Neural cell (in vitro differentiated cells): ENCODE measurements around the gene UBXN2A. TPM values are rescaled to one million over a fixed set of nuclear protein-coding genes. Genes with fewer than 3 reads are reported as not detected.

Experiments
- H2AFZ ChIP-seq: fragments of 200-600, 300-800 bp; sonication (generic), shearing (Covaris generic); 2 replicates; pipeline ENCODE4 v1.6.0; 2014; ENCODE audit warnings: low read depth, mild to moderate bottlenecking, antibody characterized with exemption, low read length, moderate library complexity
- H3F3A ChIP-seq: fragments of 200-600 bp; shearing (Covaris generic); 2 replicates; pipeline ENCODE4 v1.6.1; 2016; ENCODE audit warnings: mild to moderate bottlenecking, moderate library complexity, mixed read lengths, antibody characterized with exemption, low read length; ENCODE audit not compliant: insufficient read depth, poor library complexity, severe bottlenecking
- H3K27ac ChIP-seq: fragments of 200-600, 300-800 bp; sonication (generic), shearing (Covaris generic); 2 replicates; pipeline ENCODE4 v1.5.1; 2014; ENCODE audit warnings: mild to moderate bottlenecking, low read length, moderate library complexity
- H3K27me3 ChIP-seq: fragments of 300-800, 200-600 bp; sonication (generic), shearing (Covaris generic); 2 replicates; pipeline ENCODE4 v1.6.0; 2014; ENCODE audit warnings: mild to moderate bottlenecking, low read depth, low read length, moderate library complexity; ENCODE audit not compliant: insufficient read depth
- H3K36me3 ChIP-seq: fragments of 300-800, 200-600 bp; sonication (generic), shearing (Covaris generic); 2 replicates; pipeline ENCODE4 v1.5.1; 2014; ENCODE audit warnings: mild to moderate bottlenecking, antibody characterized with exemption, low read length, moderate library complexity; ENCODE audit not compliant: insufficient read depth
- H3K4me2 ChIP-seq: fragments of 300-800, 200-600 bp; sonication (generic), shearing (Covaris generic); 2 replicates; pipeline ENCODE4 v1.6.0; 2014; ENCODE audit warnings: mild to moderate bottlenecking, low read length
- H3K4me3 ChIP-seq: fragments of 300-800, 200-600 bp; sonication (generic), shearing (Covaris generic); 2 replicates; pipeline ENCODE4 v1.5.1; 2014; ENCODE audit warnings: mild to moderate bottlenecking, low read length, moderate library complexity
- H3K79me2 ChIP-seq: fragments of 200-600 bp; shearing (Covaris generic); replicated peaks from 2 replicates; pipeline ENCODE4 v1.6.0; 2014; ENCODE audit warnings: mild to moderate bottlenecking, low read length, moderate library complexity; ENCODE audit not compliant: insufficient read depth
- H3K9ac ChIP-seq: fragments of 300-800, 200-600 bp; sonication (generic), shearing (Covaris generic); 2 replicates; pipeline ENCODE4 v1.6.1; 2016; ENCODE audit warnings: mild to moderate bottlenecking, low read length, mixed read lengths
- H3K9me2 ChIP-seq: fragments of 200-600 bp; shearing (Covaris generic); 2 replicates; pipeline ENCODE4 v1.6.1; 2016; ENCODE audit warnings: mild to moderate bottlenecking, low read length, mixed read lengths; ENCODE audit not compliant: insufficient read depth
- H3K9me3 ChIP-seq: fragments of 200-600, 300-800 bp; sonication (generic), shearing (Covaris generic); 2 replicates; pipeline ENCODE4 v1.6.1; 2016; ENCODE audit warnings: mild to moderate bottlenecking, mixed run types, low read length, moderate library complexity, mixed read lengths
- H4K20me1 ChIP-seq: fragments of 200-600 bp; shearing (Covaris generic); 2 replicates; pipeline ENCODE4 v1.6.1; 2016; ENCODE audit warnings: mild to moderate bottlenecking, mixed run types; ENCODE audit not compliant: insufficient read depth
- CTCF ChIP-seq: fragments of 450-650 bp; IDR thresholded peaks from 2 replicates; pipeline ENCODE4 v1.5.1; 2014; ENCODE audit warnings: antibody characterized with exemption, mild to moderate bottlenecking, moderate library complexity; ENCODE audit not compliant: poor library complexity, severe bottlenecking
- EP300 ChIP-seq: fragments of 450-650 bp; conservative IDR thresholded peaks from 2 replicates; pipeline ENCODE4 v1.6.1; 2014; ENCODE audit warnings: antibody characterized with exemption, mild to moderate bottlenecking, moderate library complexity; ENCODE audit not compliant: poor library complexity, severe bottlenecking
- EZH2 ChIP-seq: fragments of 200-600, 300-800 bp; shearing (Covaris generic), sonication (generic); IDR thresholded peaks from 2 replicates; pipeline ENCODE4 v1.6.1; 2014; ENCODE audit warnings: antibody characterized with exemption, low read length, borderline replicate concordance, mild to moderate bottlenecking; ENCODE audit not compliant: insufficient read depth, poor library complexity, severe bottlenecking
- MXI1 ChIP-seq: fragments of 450-650 bp; conservative IDR thresholded peaks from 2 replicates; pipeline ENCODE4 v1.6.1; 2014; ENCODE audit warnings: antibody characterized with exemption, mild to moderate bottlenecking; ENCODE audit not compliant: poor library complexity, severe bottlenecking
- POLR2AphosphoS5 ChIP-seq: IDR thresholded peaks from 2 replicates; pipeline ENCODE4 v1.6.1; 2012
- RAD21 ChIP-seq: fragments of 450-650 bp; conservative IDR thresholded peaks from 2 replicates; pipeline ENCODE4 v1.6.1; 2014; ENCODE audit warnings: antibody characterized with exemption, mild to moderate bottlenecking, moderate library complexity
- REST ChIP-seq: IDR thresholded peaks from 2 replicates; pipeline ENCODE4 v1.6.1; 2012; ENCODE audit warnings: borderline replicate concordance
- SMC3 ChIP-seq: fragments of 450-650 bp; conservative IDR thresholded peaks from 2 replicates; pipeline ENCODE4 v1.6.1; 2014; ENCODE audit warnings: antibody characterized with exemption, mild to moderate bottlenecking, moderate library complexity; ENCODE audit not compliant: poor library complexity
- TAF1 ChIP-seq: IDR thresholded peaks from 2 replicates; pipeline ENCODE4 v1.6.1; 2012; ENCODE audit warnings: low read depth
- polyA minus RNA-seq: library from RNA; depleted of rRNA, polyadenylated mRNA; stranded (reverse); fragments of >200 nt; gene quantifications from 2 replicates; pipeline ENCODE4 v1.2.3, GENCODE V29; 2014
- polyA plus RNA-seq: library from polyadenylated mRNA; depleted of rRNA; stranded (reverse); fragments of >200 nt; gene quantifications from 2 replicates; pipeline ENCODE4 v1.2.3, GENCODE V29; 2014

Gene UBXN2A
- polyA plus RNA-seq (11.0 and 15.0 TPM in 2 replicates), polyA minus RNA-seq (37.3 and 45.6 TPM in 2 replicates)

- Histone ChIP-seq H3K9ac (peak within 1 kb of the TSS; percentile 78), H3K4me3 (peak within 1 kb of the TSS; percentile 73), H3K4me2 (peak within 1 kb of the TSS; percentile 61), H2AFZ (peak within 1 kb of the TSS; percentile 10), H3F3A (no peaks in the 10 kb centered on the region), H3K79me2 (peaks cover 33% of the 10 kb centered on the region), H4K20me1 (no peaks in the 10 kb centered on the region), H3K9me3 (no peaks in the 10 kb centered on the region), H3K27me3 (no peaks in the 10 kb centered on the region), H3K9me2 (no peaks in the 10 kb centered on the region), H3K27ac (peak within 1 kb of the TSS; percentile 50), H3K36me3 (no peaks in the 10 kb centered on the region)
- peak; percentile 16 for TF ChIP-seq RAD21
- peak; percentile 66 for TF ChIP-seq MXI1
- peak; percentile 80 for TF ChIP-seq POLR2AphosphoS5
- no peak for TF ChIP-seq TAF1
- no peak for TF ChIP-seq EZH2
- TF ChIP-seq REST: no peak
- TF ChIP-seq SMC3: peak; percentile 33
- TF ChIP-seq CTCF: peak; percentile 22
- peak; percentile 26 for TF ChIP-seq EP300
Measured at GRCh38 chr2:23939987-23940717, at the start of gene UBXN2A. TSS of gene UBXN2A (plus strand) at chr2:23940463. CDS start at chr2:23958315, 17,852 bp downstream.

- H3F3A ChIP-seq: no peaks in the 10 kb centered on the region
- H3K27me3 ChIP-seq: no peaks in the 10 kb centered on the region
- no peak overlapping the region for H3K4me3 ChIP-seq
- H4K20me1 ChIP-seq: no peaks in the 10 kb centered on the region
- H3K9me3 ChIP-seq: no peaks in the 10 kb centered on the region
- H3K27ac ChIP-seq: no peak overlapping the region
- H3K79me2 ChIP-seq: peaks cover 57% of the 10 kb centered on the region
- no peaks in the 10 kb centered on the region for H3K36me3 ChIP-seq
- no peaks in the 10 kb centered on the region for H3K9me2 ChIP-seq
- TF ChIP-seq RAD21 (no peak), SMC3 (no peak), MXI1 (no peak), TAF1 (no peak), CTCF (no peak), EZH2 (no peak), REST (no peak), EP300 (no peak), POLR2AphosphoS5 (no peak)
- H2AFZ ChIP-seq: no peak overlapping the region
- H3K9ac ChIP-seq: no peak overlapping the region
- no peak overlapping the region for H3K4me2 ChIP-seq
Measured at GRCh38 chr2:23900133-23900532, 40.1 kb upstream of the UBXN2A start.
